Testis (tissue), 2 donors: ENCODE measurements around the gene SRCAP.

Experiments
- POLR2A ChIP-seq: fragments of 450-650 bp; IDR thresholded peaks from one replicate; pipeline ENCODE4 v1.6.1; 2017; ENCODE audit warnings: antibody characterized with exemption, mild to moderate bottlenecking, moderate library complexity
- TF ChIP-seq, protein P1 (sequence below), 3 experiments: fragments of 450-650 bp in 2 of 3; fragments of 200-600 bp in 1 of 3; sonication (generic) in 1 of 3; IDR thresholded peaks; one replicate each; pipeline ENCODE4 v1.5.1; 2016 to 2019; ENCODE audit warnings: antibody characterized with exemption in 3 of 3, mild to moderate bottlenecking in 2 of 3, moderate library complexity in 1 of 3

- TF ChIP-seq, protein P1, sequence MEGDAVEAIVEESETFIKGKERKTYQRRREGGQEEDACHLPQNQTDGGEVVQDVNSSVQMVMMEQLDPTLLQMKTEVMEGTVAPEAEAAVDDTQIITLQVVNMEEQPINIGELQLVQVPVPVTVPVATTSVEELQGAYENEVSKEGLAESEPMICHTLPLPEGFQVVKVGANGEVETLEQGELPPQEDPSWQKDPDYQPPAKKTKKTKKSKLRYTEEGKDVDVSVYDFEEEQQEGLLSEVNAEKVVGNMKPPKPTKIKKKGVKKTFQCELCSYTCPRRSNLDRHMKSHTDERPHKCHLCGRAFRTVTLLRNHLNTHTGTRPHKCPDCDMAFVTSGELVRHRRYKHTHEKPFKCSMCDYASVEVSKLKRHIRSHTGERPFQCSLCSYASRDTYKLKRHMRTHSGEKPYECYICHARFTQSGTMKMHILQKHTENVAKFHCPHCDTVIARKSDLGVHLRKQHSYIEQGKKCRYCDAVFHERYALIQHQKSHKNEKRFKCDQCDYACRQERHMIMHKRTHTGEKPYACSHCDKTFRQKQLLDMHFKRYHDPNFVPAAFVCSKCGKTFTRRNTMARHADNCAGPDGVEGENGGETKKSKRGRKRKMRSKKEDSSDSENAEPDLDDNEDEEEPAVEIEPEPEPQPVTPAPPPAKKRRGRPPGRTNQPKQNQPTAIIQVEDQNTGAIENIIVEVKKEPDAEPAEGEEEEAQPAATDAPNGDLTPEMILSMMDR (IDR thresholded peaks at IDR 0.05), result no peak
- TF ChIP-seq POLR2A, result no peak
These were observed 54.6 kb downstream of the SRCAP start for GRCh38 chr16:30753596-30753995.
